DND-41 (cell line): ENCODE data around the gene MCTP2.

Source experiments
- ATAC-seq: fragments of 200-7000 bp; cut with Tn5 transposase; 3 replicates; pipeline ENCODE4 v1.9.1; 2021; ENCODE audit warnings: low read depth; ENCODE audit not compliant: insufficient read depth
- DNase-seq: peaks from one replicate; pipeline ENCODE4 v3.0.0-alpha.2; 2020
- H2AFZ ChIP-seq: 2 replicates; pipeline ENCODE4 v1.6.0; 2012; ENCODE audit warnings: low read depth, low read length
- H3K27ac ChIP-seq: 2 replicates; pipeline ENCODE4 v1.5.1; 2012; ENCODE audit warnings: low read length, inconsistent platforms
- H3K27me3 ChIP-seq: fragments of 200-600 bp; sonication (generic); 2 replicates; pipeline ENCODE4 v1.6.0; 2012; ENCODE audit warnings: low read length, mild to moderate bottlenecking, inconsistent platforms; ENCODE audit not compliant: insufficient read depth, poor library complexity
- H3K36me3 ChIP-seq: 2 replicates; pipeline ENCODE4 v1.5.1; 2012; ENCODE audit warnings: low read length, inconsistent platforms; ENCODE audit not compliant: insufficient read depth
- H3K4me1 ChIP-seq: 2 replicates; pipeline ENCODE4 v1.5.1; 2012; ENCODE audit warnings: mild to moderate bottlenecking, low read length; ENCODE audit not compliant: insufficient read depth
- H3K4me2 ChIP-seq: 2 replicates; pipeline ENCODE4 v1.6.0; 2012; ENCODE audit warnings: mild to moderate bottlenecking, moderate library complexity, low read length, inconsistent platforms; ENCODE audit not compliant: insufficient read depth
- H3K4me3 ChIP-seq, 2 experiments: fragments of 200-600 bp in 1 of 2; shearing (Covaris generic) in 1 of 2; 2 replicates each; pipeline ENCODE4 v1.5.1; 2012 to 2016; ENCODE audit warnings: inconsistent platforms in 2 of 2, low read length in 2 of 2, mild to moderate bottlenecking in 2 of 2, low read depth in 1 of 2, moderate library complexity in 1 of 2
- H3K79me2 ChIP-seq: 2 replicates; pipeline ENCODE4 v1.6.0; 2012; ENCODE audit warnings: low read length, inconsistent platforms; ENCODE audit not compliant: insufficient read depth
- H3K9ac ChIP-seq: 2 replicates; pipeline ENCODE4 v1.6.0; 2012; ENCODE audit warnings: low read depth, mild to moderate bottlenecking, inconsistent platforms, low read length, moderate library complexity
- H3K9me3 ChIP-seq: 2 replicates; pipeline ENCODE4 v1.5.1; 2012; ENCODE audit warnings: low read length, moderate library complexity, mild to moderate bottlenecking, inconsistent platforms; ENCODE audit not compliant: insufficient read depth, severe bottlenecking
- H4K20me1 ChIP-seq: 2 replicates; pipeline ENCODE4 v1.6.0; 2012; ENCODE audit warnings: low read length; ENCODE audit not compliant: insufficient read depth
- EZH2 ChIP-seq: IDR thresholded peaks from 3 replicates; pipeline ENCODE4 v1.6.1; 2012; ENCODE audit warnings: borderline replicate concordance, low read depth, mild to moderate bottlenecking, moderate library complexity, low read length, inconsistent platforms; ENCODE audit not compliant: severe bottlenecking
- TF ChIP-seq, protein P1 (sequence below): IDR thresholded peaks from 2 replicates; pipeline ENCODE4 v1.5.1; 2012; ENCODE audit warnings: borderline replicate concordance, low read length, moderate library complexity, mild to moderate bottlenecking; ENCODE audit not compliant: poor library complexity, severe bottlenecking; ENCODE audit errors: extremely low read depth

The MCTP2 gene

DNA sequence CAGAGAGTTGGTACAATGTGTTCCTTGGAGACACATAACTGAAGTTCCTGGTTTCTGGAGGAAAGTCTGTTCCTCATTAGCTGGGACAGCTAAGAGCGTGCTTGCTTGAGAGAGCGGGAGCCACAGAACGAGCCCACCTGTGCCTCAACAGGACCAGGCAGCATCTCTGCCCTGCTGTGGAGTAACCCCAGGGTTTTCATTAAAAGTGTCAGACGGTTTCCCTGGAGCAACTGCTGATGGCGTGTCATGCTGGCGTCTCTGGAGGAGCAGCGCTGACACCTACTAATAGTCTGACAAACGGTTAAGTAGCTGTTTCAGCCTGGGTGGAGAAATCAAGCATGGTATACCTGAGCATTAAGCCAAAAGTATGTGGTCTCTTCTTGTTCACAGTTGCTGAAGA is 150.0 kb downstream of the MCTP2 start:
- no peak overlapping the region for H3K9ac ChIP-seq
- H3K4me3 ChIP-seq = no peak overlapping the region
- no peaks in the 10 kb centered on the region for H3K36me3 ChIP-seq
- H3K79me2 ChIP-seq = no peaks in the 10 kb centered on the region
- no peaks in the 10 kb centered on the region for H4K20me1 ChIP-seq
- no peaks in the 10 kb centered on the region for H3K9me3 ChIP-seq
- no peaks in the 10 kb centered on the region for H3K4me1 ChIP-seq
- H3K4me2 ChIP-seq = no peak overlapping the region
- H3K27me3 ChIP-seq = no peaks in the 10 kb centered on the region
- no peak overlapping the region for H3K27ac ChIP-seq
- ATAC-seq (no peak), DNase-seq (no peak)
- TF ChIP-seq EZH2 = no peak
- TF ChIP-seq, protein P1, sequence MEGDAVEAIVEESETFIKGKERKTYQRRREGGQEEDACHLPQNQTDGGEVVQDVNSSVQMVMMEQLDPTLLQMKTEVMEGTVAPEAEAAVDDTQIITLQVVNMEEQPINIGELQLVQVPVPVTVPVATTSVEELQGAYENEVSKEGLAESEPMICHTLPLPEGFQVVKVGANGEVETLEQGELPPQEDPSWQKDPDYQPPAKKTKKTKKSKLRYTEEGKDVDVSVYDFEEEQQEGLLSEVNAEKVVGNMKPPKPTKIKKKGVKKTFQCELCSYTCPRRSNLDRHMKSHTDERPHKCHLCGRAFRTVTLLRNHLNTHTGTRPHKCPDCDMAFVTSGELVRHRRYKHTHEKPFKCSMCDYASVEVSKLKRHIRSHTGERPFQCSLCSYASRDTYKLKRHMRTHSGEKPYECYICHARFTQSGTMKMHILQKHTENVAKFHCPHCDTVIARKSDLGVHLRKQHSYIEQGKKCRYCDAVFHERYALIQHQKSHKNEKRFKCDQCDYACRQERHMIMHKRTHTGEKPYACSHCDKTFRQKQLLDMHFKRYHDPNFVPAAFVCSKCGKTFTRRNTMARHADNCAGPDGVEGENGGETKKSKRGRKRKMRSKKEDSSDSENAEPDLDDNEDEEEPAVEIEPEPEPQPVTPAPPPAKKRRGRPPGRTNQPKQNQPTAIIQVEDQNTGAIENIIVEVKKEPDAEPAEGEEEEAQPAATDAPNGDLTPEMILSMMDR = no peak
- H2AFZ ChIP-seq = no peak overlapping the region

DNA sequence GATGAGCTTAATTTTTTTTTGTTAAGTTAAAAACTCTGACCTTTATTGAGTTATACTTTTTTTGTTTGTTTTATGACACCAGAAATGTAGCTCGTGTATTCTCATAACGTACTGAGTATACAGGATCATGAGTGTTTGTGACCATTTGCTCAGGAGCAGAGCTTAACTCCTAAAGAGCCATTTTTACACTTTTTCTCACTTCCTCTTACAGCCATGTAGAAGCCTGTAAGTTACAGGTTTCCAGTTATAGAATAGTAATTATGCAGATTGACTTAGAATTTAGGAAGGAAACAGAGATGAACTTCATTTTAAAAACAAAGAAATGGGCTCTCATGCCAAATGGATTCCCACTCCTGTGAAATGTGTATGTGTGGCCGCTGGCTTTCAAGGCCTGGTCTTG is 151.7 kb downstream of the MCTP2 start:
- H3K9ac ChIP-seq = no peak overlapping the region
- DNase-seq (no peak), ATAC-seq (no peak)
- no peaks in the 10 kb centered on the region for H3K9me3 ChIP-seq
- H4K20me1 ChIP-seq = no peaks in the 10 kb centered on the region
- no peak overlapping the region for H3K4me2 ChIP-seq
- no peaks in the 10 kb centered on the region for H3K79me2 ChIP-seq
- no peaks in the 10 kb centered on the region for H3K36me3 ChIP-seq
- no peak for TF ChIP-seq EZH2
- TF ChIP-seq, protein P1 = no peak
- H3K27me3 ChIP-seq = no peaks in the 10 kb centered on the region
- H3K27ac ChIP-seq = no peak overlapping the region
- no peak overlapping the region for H2AFZ ChIP-seq
- H3K4me1 ChIP-seq = peaks cover 8% of the 10 kb centered on the region
- H3K4me3 ChIP-seq = no peak overlapping the region

DNA sequence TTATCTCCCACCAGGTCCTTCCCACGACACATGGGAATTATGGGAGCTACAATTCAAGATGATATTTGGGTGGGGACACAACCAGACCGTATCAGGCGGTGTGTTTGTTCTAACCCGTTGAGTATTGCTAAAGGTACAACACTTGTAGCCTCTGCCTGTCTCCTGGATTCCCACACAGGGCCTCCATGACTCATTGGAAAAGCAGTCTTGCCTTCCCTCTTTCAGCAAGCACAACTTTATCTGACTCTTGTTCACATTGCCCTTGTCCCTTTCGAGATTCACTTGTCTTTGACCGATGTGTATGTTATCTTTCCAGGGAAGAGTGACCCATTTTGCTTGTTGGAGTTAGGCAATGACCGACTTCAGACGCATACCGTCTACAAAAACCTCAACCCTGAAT is 152.3 kb downstream of the MCTP2 start:
- no peaks in the 10 kb centered on the region for H3K9me3 ChIP-seq
- no peak overlapping the region for H3K4me2 ChIP-seq
- H2AFZ ChIP-seq = no peak overlapping the region
- H3K9ac ChIP-seq = no peak overlapping the region
- H3K79me2 ChIP-seq = no peaks in the 10 kb centered on the region
- no peak overlapping the region for H3K27ac ChIP-seq
- H3K36me3 ChIP-seq = no peaks in the 10 kb centered on the region
- TF ChIP-seq, protein P1 = no peak
- ATAC-seq = no peak
- DNase-seq = no peak
- H3K27me3 ChIP-seq = no peaks in the 10 kb centered on the region
- no peak overlapping the region for H3K4me3 ChIP-seq
- no peaks in the 10 kb centered on the region for H4K20me1 ChIP-seq
- H3K4me1 ChIP-seq = peaks cover 12% of the 10 kb centered on the region

DNA sequence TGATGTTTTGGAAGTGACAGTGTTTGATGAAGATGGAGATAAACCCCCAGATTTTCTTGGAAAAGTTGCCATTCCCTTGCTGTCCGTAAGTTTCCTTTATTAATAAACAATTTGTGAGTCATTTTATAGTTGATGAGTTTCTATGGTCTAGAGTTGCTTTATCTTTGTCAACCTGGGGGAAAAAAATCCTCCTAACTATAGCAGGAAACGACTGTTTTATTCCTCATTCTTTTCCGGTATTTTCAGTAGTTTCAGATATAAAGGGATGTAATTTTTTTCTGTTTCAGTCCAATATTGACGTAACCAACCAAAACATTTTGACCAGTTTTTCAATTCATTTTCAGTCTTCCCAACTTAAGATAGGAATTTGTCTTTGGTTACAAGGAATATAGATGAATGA is 154.1 kb downstream of the MCTP2 start:
- ATAC-seq (no peak), DNase-seq (no peak)
- Histone ChIP-seq H3K79me2 (no peaks in the 10 kb centered on the region), H3K27me3 (no peaks in the 10 kb centered on the region), H3K36me3 (no peaks in the 10 kb centered on the region), H3K9me3 (no peaks in the 10 kb centered on the region), H3K4me2 (no peak overlapping the region), H3K4me3 (no peak overlapping the region), H3K9ac (no peak overlapping the region), H2AFZ (no peak overlapping the region), H4K20me1 (no peaks in the 10 kb centered on the region), H3K27ac (no peak overlapping the region), H3K4me1 (peaks cover 12% of the 10 kb centered on the region)
- TF ChIP-seq EZH2 = no peak
- TF ChIP-seq, protein P1 = no peak
